ENCODE results near the gene SURF1. TPM values are rescaled to one million over a fixed set of nuclear protein-coding genes. Genes with fewer than 3 reads are reported as not detected.

Gene SURF1
- total RNA-seq, 1 donor from 2014 or later: 13.9 TPM

GRCh38 chr9:133367778-133368177, 11.5 kb upstream of the SURF1 start:
- DNase-seq (ENCODE audit: low spot score in 2 of 2) (no peak), FAIRE-seq (no peak)

- FAIRE-seq: no peak
Measured at GRCh38 chr9:133367221-133367620, 10.9 kb upstream of the SURF1 start.

DNA sequence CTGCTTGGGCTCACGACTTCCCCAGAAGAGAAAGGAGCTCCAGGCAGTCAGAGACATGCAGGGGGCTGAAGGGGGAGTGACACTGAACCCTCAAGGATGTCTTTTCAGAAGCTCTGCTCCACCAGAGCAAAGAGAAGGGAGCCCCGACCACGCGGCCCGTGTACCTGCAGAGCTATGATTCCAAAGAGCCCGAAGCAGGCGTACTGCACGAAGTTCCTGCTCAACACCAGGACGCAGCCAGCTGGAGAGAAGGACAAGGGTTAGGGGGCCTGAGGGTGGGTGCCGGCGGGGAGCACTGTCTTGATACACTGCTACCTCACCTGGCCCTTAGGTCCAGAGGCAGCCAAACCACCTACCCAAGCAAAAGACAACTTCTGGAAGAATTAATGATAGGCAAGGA, 10.1 kb upstream of the SURF1 start:
- no peak for DNase-seq (ENCODE audit: low spot score in 2 of 2)
- no peak for FAIRE-seq

More at GRCh38 chr9:133367221-133367620, 10.9 kb upstream of the SURF1 start:
- DNase-seq (ENCODE audit: low spot score in 2 of 2): no peak

DNA sequence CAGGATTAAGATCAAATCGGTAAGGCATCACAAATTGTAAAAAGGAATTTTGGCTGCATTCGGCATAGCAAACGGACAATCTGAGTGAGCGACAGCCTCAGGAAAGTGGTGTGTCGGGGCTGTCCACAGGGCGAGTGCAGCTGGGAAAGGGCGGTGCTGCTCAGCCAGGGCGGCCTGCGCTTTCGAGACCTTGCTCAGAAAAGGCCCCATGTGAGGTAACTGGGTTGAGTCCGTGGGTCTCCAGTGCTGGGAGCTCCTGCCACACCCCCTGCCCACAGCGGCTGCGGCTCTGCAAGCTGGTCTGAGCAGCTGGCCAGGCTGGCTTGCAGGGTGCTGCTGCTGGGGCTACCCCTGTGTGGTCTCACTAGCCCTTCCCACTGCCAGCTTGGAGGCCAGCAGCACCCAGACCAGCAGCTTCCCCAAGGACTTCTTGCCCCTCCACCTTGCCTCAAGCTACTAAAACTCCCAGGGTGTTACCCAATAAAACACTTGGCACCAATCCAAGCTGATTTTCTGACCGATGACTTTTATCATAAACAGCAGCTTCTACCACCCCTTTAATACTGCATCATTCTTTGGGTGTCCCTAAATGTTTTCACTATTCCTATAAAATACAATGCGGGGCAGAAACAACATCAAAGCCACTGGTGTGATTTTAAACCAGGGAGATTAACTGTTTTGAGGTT, 6.2 kb upstream of the SURF1 start:
- DNase-seq (ENCODE audit: low spot score in 2 of 2) (no peak), FAIRE-seq (no peak)

- FAIRE-seq: no peak
- DNase-seq (ENCODE audit: low spot score in 2 of 2): no peak
Measured at GRCh38 chr9:133361507-133362092, 5.3 kb upstream of the SURF1 start.

DNA sequence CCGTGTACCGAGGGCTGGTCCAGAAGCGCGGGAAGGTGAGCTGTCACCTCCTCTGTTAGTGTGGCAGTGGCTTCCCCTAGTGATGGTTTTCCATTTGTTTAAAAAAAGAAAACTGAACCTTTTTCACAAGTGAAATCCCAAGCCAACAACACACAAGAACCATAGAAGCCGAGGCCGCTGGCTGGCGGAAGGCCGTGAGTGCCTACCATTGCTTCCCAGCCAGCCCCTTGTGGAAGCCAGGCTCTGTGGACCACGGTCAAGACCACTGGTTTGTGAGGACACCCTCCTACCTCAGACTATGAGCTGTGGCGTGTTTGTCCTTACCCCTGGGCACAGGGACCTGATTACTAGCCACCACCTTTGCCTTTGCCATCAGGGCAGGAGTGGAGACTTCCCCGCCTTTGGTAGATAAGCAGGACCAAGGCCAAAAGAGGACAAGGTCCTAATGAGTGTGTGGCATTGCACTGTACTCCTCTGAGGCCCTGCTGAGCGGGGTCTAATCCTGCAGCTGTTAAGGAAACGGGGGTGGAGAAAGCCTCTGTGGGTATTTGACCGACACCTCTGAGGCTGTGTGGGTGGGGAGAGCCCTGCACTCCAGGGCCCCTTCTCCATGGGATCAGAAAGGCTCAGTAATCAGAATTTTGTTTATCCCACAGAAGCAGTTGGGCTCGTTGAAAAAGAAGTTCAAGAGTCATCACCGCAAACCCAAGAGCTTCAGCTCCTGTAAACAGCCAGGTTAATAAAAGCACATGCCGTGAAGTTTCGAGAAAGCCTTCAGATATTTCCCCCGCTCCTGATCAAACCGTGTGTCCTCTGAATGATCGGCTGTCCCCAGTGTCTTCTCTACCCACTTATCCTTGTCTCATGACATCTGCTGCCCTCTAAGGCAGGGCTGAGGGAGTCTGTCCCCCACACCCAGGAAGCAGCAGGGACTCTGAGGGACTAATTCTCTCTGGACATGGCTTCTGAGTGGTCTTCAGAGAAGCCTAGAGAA, 4.4 kb upstream of the SURF1 start:
- FAIRE-seq (no peak), DNase-seq (ENCODE audit: low spot score in 2 of 2) (no peak)

GRCh38 chr9:133359399-133360175, 3.3 kb upstream of the SURF1 start:
- no peak for DNase-seq (ENCODE audit: low spot score in 2 of 2)
- no peak for FAIRE-seq

DNA sequence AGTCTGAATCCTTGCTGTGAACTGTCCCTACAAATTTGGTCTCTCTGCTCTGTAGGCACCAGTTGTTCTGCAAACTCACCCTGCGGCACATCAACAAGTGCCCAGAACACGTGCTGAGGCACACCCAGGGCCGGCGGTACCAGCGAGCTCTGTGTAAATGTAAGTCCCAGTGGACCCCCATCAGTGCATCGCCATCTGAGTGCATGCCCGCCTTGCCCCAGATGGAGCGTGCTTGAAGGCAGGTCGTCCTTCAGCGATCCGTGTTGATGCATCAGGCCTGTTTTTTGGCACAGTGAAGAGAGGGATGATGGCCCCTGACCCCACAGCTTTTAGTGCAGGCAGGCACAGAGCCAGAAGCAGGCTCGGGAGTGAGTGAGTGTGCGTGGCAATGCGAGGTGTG, 1.4 kb upstream of the SURF1 start:
- DNase-seq (ENCODE audit: low spot score in 2 of 2) (no peak), FAIRE-seq (no peak)

GRCh38 chr9:133355881-133356357, 368 bp downstream of the SURF1 start:
- FAIRE-seq (no peak), DNase-seq (ENCODE audit: low spot score in 2 of 2) (no peak)

GRCh38 chr9:133354766-133355165, 1.5 kb downstream of the SURF1 start:
- FAIRE-seq: no peak
- DNase-seq (ENCODE audit: low spot score in 2 of 2): no peak

- FAIRE-seq: no peak
Measured at GRCh38 chr9:133353548-133353947, 2.7 kb downstream of the SURF1 start.

GRCh38 chr9:133352635-133353340, 3.5 kb downstream of the SURF1 start:
- no peak for DNase-seq (ENCODE audit: low spot score in 2 of 2)
- no peak for FAIRE-seq

More at GRCh38 chr9:133353548-133353947, 2.7 kb downstream of the SURF1 start:
- DNase-seq (ENCODE audit: low spot score in 2 of 2): no peak

- no peak for DNase-seq (ENCODE audit: low spot score in 2 of 2)
- FAIRE-seq: no peak
Measured at GRCh38 chr9:133351908-133352634, 4.2 kb downstream of the SURF1 start.

GRCh38 chr9:133351526-133351907, 4.8 kb downstream of the SURF1 start:
- no peak for DNase-seq (ENCODE audit: low spot score in 2 of 2)
- FAIRE-seq: no peak

DNA sequence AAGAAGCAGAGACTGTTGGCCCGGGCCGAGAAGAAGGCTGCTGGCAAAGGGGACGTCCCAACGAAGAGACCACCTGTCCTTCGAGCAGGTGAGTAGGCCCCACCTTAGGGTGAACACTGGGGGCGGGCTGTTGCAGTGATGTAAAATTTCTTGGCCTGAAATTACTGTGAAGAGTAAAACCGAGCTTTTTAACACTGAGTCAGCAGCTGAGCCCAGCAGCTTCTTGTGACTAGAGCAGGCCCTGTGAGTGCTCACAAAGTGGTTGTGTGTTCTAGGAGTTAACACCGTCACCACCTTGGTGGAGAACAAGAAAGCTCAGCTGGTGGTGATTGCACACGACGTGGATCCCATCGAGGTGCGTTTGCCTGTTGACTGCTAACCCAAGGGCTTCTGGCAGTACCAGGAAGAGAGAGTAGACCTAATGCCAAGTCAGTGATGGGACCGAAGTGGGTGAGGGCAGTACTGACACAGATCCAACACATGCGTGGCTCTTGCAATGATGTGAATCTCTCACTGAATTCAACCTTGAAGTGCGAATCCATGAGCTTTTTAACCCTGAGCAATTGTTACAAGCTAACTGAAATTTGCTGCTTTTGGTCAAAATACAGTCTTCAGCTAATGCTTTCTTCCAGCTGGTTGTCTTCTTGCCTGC, 6.2 kb downstream of the SURF1 start:
- FAIRE-seq (no peak), DNase-seq (ENCODE audit: low spot score in 2 of 2) (no peak)

DNA sequence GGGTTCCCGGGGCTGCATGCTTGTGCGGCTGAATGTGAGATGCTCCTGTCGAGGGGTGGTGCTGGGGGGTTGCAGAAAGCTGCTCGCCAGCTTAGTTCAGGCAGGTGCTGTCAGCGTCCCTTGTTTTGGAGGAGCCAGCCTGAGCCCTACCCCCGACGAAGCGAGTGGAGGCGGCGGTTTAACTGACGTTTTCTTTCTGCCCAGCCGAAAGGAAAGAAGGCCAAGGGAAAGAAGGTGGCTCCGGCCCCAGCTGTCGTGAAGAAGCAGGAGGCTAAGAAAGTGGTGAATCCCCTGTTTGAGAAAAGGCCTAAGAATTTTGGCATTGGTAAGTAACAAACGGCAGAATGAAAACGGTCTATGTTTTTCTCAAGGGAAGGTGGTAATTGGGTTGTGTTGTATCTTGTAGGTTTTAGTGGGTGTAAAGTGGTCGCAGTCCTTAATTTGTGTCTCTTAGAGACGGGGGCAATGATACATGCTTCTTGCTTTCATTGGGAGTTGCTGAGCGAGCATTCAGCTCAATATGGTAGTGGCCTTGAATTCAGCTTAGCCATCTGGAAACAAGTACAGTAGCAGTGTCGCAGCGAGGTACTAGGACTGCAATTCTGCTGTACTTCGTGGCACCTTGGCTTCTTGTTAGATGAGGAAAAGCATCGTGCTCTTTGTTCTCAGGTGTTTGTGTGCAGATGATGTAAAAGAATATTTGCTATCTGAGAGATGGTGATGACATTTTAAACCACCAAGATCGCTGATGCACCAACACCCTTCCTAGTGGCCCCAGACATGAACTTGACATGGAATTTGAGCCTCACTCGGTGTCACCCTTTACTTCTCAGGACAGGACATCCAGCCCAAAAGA, 7.3 kb downstream of the SURF1 start:
- DNase-seq (ENCODE audit: low spot score in 2 of 2): no peak
- FAIRE-seq: no peak

- peak; percentile 94 for DNase-seq (ENCODE audit: low spot score in 2 of 2)
- no peak for FAIRE-seq
Measured at GRCh38 chr9:133347985-133348717, 8.1 kb downstream of the SURF1 start, which contains the start of the genes MED22 and RPL7A. TSS of gene MED22 (minus strand) at chr9:133348131. CDS start at chr9:133346662, 1,469 bp downstream. TSS of gene RPL7A (plus strand) at chr9:133348218. CDS start at chr9:133348244, 26 bp downstream.

All from frontal cortex (tissue), 4 donors.